Measurements from ENCODE around the gene BMF.

BMF gene

GRCh38 chr15:40070166-40070557 is 38.5 kb downstream of the BMF start:
- Histone ChIP-seq H3K27me3 (replicated peaks; ENCODE audit: control insufficient read depth, insufficient read depth, low read length) (no peaks in the 10 kb centered on the region), H3K36me3 (ENCODE audit: control insufficient read depth, insufficient read depth, low read length) (no peaks in the 10 kb centered on the region; the same call in 1 of the 2 replicates), H3K4me3 (replicated peaks; ENCODE audit: low read depth, low read length) (no peak overlapping the region)
- no peak for DNase-seq (ENCODE audit: extremely low read depth, insufficient read length)
- TF ChIP-seq, protein P1, sequence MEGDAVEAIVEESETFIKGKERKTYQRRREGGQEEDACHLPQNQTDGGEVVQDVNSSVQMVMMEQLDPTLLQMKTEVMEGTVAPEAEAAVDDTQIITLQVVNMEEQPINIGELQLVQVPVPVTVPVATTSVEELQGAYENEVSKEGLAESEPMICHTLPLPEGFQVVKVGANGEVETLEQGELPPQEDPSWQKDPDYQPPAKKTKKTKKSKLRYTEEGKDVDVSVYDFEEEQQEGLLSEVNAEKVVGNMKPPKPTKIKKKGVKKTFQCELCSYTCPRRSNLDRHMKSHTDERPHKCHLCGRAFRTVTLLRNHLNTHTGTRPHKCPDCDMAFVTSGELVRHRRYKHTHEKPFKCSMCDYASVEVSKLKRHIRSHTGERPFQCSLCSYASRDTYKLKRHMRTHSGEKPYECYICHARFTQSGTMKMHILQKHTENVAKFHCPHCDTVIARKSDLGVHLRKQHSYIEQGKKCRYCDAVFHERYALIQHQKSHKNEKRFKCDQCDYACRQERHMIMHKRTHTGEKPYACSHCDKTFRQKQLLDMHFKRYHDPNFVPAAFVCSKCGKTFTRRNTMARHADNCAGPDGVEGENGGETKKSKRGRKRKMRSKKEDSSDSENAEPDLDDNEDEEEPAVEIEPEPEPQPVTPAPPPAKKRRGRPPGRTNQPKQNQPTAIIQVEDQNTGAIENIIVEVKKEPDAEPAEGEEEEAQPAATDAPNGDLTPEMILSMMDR (IDR thresholded peaks at IDR 0.05; ENCODE audit: insufficient read depth, low read length, poor library complexity, severe bottlenecking): no peak

DNA sequence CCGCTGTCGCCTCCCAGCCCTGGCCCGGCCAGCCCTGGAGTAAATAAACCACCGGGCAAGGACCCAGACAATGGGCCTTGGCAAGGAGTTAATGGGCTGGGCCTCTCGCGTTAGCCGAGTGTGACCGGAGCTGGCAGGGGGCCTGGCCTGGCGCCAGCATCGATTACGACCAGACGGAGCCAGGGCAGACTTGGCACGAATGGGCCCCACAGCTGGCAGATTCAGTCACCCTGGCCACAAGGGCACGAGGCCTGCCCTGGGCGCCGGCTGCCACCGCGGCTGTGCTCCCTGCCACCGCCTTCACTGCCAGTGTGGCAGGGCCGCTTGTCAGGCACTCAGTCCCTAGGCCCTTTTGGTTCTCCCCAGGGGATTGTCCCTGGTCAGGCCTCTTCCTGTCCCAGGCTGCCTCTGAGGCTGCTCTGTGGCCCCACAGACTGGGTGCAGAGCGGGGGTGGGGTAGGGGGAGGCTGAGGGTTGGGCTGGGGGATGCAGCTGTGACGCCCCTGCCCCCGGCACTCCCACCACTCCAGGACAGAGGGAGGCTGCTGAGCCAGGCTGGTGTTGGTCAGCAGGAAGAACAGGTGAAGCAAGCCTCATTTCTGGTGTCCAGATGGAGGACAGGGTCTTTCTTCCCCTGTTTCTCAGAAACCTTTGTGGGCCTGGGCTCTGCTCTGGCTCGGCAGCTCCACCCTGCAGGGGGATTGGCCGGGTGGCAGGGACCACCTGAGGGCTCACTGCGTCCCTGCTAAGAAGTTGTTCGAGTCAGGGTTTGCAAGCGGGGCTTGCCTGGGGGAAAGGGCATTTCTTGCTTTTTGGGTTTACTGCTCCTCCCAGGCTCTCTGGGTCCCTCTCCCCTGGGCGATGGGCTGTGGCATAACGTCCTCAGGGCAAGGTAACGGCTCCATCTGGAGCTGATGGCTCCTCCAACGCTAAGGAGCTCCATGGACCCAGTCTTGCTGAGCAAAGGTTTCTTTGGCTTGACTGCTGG is 39.2 kb downstream of the BMF start:
- Histone ChIP-seq H3K36me3 (ENCODE audit: control insufficient read depth, insufficient read depth, low read length) (no peaks in the 10 kb centered on the region; the same call in 1 of the 2 replicates), H3K27me3 (replicated peaks; ENCODE audit: control insufficient read depth, insufficient read depth, low read length) (no peaks in the 10 kb centered on the region), H3K4me3 (replicated peaks; ENCODE audit: low read depth, low read length) (no peak overlapping the region; the same call in 1 of the 2 replicates)
- peak; percentile 84 for DNase-seq (ENCODE audit: extremely low read depth, insufficient read length)
- TF ChIP-seq, protein P1 (IDR thresholded peaks at IDR 0.05; ENCODE audit: insufficient read depth, low read length, poor library complexity, severe bottlenecking): no peak

DNA sequence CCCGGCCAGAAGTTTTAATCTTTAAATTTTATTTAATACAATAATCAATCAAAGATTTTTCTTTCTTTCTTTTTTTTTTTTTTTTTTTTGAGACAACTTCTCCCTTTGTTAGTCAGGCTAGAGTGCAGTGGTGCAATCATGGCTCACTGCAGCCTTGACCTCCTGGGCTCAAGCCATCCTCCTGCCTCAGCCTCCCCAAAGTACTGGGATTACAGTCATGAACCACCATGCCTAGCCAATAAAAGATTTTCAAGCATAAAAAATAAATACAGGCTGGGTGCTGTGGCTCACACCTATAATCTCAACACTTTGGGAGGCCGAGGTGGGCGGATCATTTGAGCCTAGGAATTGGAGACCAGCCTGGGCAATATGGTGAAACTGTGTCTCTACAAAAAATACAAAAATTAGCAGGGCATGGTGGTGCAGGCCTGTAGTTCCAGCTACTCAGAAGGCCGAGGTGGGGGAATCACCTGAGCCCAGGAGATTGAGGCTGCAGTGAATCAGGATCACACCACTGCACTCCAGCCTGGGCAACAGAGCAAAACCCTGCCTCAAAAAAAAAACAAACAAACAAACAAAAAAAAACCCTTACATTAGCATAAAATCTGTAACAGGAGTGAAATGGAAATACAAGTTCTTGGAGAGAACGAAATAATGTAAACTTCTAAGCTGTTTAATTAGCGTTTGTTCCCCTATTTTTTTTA is 40.6 kb downstream of the BMF start:
- H3K4me3 ChIP-seq (replicated peaks; ENCODE audit: low read depth, low read length): no peak overlapping the region
- TF ChIP-seq, protein P1 (IDR thresholded peaks at IDR 0.05; ENCODE audit: insufficient read depth, low read length, poor library complexity, severe bottlenecking): no peak
- no peak for DNase-seq (ENCODE audit: extremely low read depth, insufficient read length)
- no peaks in the 10 kb centered on the region for H3K27me3 ChIP-seq (replicated peaks; ENCODE audit: control insufficient read depth, insufficient read depth, low read length)
- H3K36me3 ChIP-seq (ENCODE audit: control insufficient read depth, insufficient read depth, low read length): no peaks in the 10 kb centered on the region; the same call in 1 of the 2 replicates

GRCh38 chr15:40066589-40066988 is 42.1 kb downstream of the BMF start:
- H3K27me3 ChIP-seq (replicated peaks; ENCODE audit: control insufficient read depth, insufficient read depth, low read length): no peaks in the 10 kb centered on the region
- DNase-seq (ENCODE audit: extremely low read depth, insufficient read length): no peak
- TF ChIP-seq, protein P1 (IDR thresholded peaks at IDR 0.05; ENCODE audit: insufficient read depth, low read length, poor library complexity, severe bottlenecking): no peak
- no peaks in the 10 kb centered on the region; the same call in 1 of the 2 replicates for H3K36me3 ChIP-seq (ENCODE audit: control insufficient read depth, insufficient read depth, low read length)
- H3K4me3 ChIP-seq (replicated peaks; ENCODE audit: low read depth, low read length): no peak overlapping the region

DNA sequence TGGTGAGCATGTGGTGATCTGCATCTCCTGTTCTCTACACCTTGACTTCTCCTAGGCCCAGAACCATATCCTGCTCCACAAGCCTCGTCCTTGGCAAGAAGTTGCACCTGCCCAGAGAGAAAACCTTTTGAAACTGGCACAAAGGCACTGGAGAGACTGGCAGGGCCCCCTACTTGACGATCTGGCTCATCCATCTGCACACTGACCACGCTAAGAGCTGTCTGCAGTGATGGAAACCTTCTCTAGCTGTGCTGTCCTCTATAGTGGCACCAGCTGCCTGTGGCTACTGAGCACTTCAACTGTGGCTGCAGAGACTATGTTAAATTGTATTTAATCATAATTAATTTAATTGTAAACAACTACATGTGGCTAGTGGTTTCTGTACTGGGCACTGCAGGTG is 43.5 kb downstream of the BMF start:
- TF ChIP-seq, protein P1 (IDR thresholded peaks at IDR 0.05; ENCODE audit: insufficient read depth, low read length, poor library complexity, severe bottlenecking): no peak
- no peak for DNase-seq (ENCODE audit: extremely low read depth, insufficient read length)
- no peaks in the 10 kb centered on the region for H3K27me3 ChIP-seq (replicated peaks; ENCODE audit: control insufficient read depth, insufficient read depth, low read length)
- no peaks in the 10 kb centered on the region; the same call in 1 of the 2 replicates for H3K36me3 ChIP-seq (ENCODE audit: control insufficient read depth, insufficient read depth, low read length)
- H3K4me3 ChIP-seq (replicated peaks; ENCODE audit: low read depth, low read length): no peak overlapping the region

Data from GM06990 (cell line).